HEK293 (cell line): ENCODE measurements around the gene THAP7.

Source experiments
- CTCF ChIP-seq: fragments of 450-650 bp; formaldehyde crosslinking; IDR thresholded peaks from 2 replicates; pipeline ENCODE4 v1.5.1; 2016; ENCODE audit warnings: missing biosample characterization, missing genetic modification characterization
- KLF10 ChIP-seq: fragments of 450-650 bp; IDR thresholded peaks from 2 replicates; pipeline ENCODE4 v1.5.1; 2018; ENCODE audit warnings: missing biosample characterization, mild to moderate bottlenecking, missing genetic modification characterization
- YY1 ChIP-seq: fragments of 450-650 bp; formaldehyde crosslinking; IDR thresholded peaks from 2 replicates; pipeline ENCODE4 v1.5.1; 2018; ENCODE audit warnings: missing biosample characterization, missing genetic modification characterization
- ZNF121 ChIP-seq: fragments of 450-650 bp; formaldehyde crosslinking; IDR thresholded peaks from 2 replicates; pipeline ENCODE4 v1.5.1; 2016; ENCODE audit warnings: missing biosample characterization, missing genetic modification characterization
- ZNF184 ChIP-seq: fragments of 450-650 bp; IDR thresholded peaks from 2 replicates; pipeline ENCODE4 v1.5.1; 2018; ENCODE audit warnings: missing biosample characterization, mild to moderate bottlenecking, missing genetic modification characterization
- ZNF416 ChIP-seq: fragments of 450-650 bp; formaldehyde crosslinking; IDR thresholded peaks from 2 replicates; pipeline ENCODE4 v1.5.1; 2016; ENCODE audit warnings: missing biosample characterization, missing genetic modification characterization
- ZNF660 ChIP-seq: fragments of 450-650 bp; IDR thresholded peaks from 2 replicates; pipeline ENCODE4 v1.5.1; 2018; ENCODE audit warnings: missing biosample characterization, mild to moderate bottlenecking, missing genetic modification characterization
- ZNF830 ChIP-seq: fragments of 450-650 bp; IDR thresholded peaks from 2 replicates; pipeline ENCODE4 v1.5.0; 2018; ENCODE audit warnings: missing biosample characterization, missing genetic modification characterization, low read depth, mild to moderate bottlenecking, moderate library complexity
- TF ChIP-seq, protein P1 (sequence below): fragments of 450-650 bp; formaldehyde crosslinking; IDR thresholded peaks from 2 replicates; pipeline ENCODE4 v1.5.1; 2017; ENCODE audit warnings: missing biosample characterization, mild to moderate bottlenecking, missing genetic modification characterization, moderate library complexity

DNA sequence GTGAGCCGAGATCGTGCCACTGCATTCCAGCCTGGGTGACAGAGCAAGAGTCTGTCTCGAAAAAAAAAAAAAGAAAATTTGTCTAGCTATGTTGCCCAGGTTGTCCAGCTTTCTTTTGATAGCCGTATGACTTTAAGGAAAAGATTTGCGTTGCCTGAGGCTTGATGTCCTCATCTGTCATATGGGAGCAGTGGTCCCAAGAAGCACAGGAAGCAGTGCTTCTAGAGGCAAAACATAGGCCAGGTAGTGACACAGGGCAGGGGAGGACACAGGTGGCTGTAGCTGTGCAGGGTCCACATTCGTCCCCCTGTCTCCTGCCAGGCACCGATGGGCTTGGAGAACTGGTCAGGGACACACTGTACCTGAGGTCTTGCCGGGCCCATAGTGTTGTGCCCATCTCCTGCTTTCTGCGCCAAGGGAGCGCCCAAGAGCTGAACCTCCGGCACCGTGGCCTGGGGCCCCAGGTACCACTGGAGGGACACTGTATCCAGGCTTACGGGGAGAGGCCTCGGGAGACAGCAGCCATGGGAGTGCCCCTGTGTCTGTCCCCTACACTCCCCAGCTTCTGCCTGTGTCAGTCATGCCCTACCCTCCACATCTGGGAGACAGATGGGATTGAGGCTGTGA lies 45.2 kb upstream of the THAP7 start:
- TF ChIP-seq CTCF (tag by site-specific recombination) (no peak), ZNF121 (no peak), ZNF416 (tag by site-specific recombination) (no peak), ZNF184 (tag by site-specific recombination) (no peak), ZNF660 (tag by site-specific recombination) (no peak), YY1 (no peak), ZNF830 (tag by site-specific recombination) (no peak), KLF10 (no peak)
- TF ChIP-seq, protein P1, sequence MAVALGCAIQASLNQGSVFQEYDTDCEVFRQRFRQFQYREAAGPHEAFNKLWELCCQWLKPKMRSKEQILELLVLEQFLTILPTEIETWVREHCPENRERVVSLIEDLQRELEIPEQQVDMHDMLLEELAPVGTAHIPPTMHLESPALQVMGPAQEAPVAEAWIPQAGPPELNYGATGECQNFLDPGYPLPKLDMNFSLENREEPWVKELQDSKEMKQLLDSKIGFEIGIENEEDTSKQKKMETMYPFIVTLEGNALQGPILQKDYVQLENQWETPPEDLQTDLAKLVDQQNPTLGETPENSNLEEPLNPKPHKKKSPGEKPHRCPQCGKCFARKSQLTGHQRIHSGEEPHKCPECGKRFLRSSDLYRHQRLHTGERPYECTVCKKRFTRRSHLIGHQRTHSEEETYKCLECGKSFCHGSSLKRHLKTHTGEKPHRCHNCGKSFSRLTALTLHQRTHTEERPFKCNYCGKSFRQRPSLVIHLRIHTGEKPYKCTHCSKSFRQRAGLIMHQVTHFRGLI (tag by site-specific recombination) = no peak
